HL-60/S4 treated with retinoic acid at 250 ng/mL for 4 days and 3 days (cell line): Measurements from ENCODE around the gene ZNF70.

Experiments used
- in situ Hi-C: fragments of 300-500 bp; cut with MboI; formaldehyde crosslinking; loops from 2 replicates; pipeline ENCODE4 v1.7.0; 2022; ENCODE audit warnings: low sequenced_read_pairs

ZNF70 gene

GRCh38 chr22:23720855-23721254, 30.1 kb downstream of the ZNF70 start:
- in situ Hi-C loops = no loop called here

GRCh38 chr22:23718371-23719165, 32.3 kb downstream of the ZNF70 start:
- in situ Hi-C loops = no loop called here

GRCh38 chr22:23716811-23717801, 33.8 kb downstream of the ZNF70 start:
- in situ Hi-C loops = no loop called here

- in situ Hi-C loops = no loop called here
Measured at GRCh38 chr22:23715806-23716375, 35.0 kb downstream of the ZNF70 start.

- in situ Hi-C loops = no loop called here
Measured at GRCh38 chr22:23714596-23715578, 36.0 kb downstream of the ZNF70 start.

GRCh38 chr22:23713696-23714595, 37.0 kb downstream of the ZNF70 start:
- in situ Hi-C loops = no loop called here

GRCh38 chr22:23712256-23712655, 38.7 kb downstream of the ZNF70 start:
- in situ Hi-C loops = no loop called here

GRCh38 chr22:23709107-23709506, 41.8 kb downstream of the ZNF70 start:
- in situ Hi-C loops = no loop called here

GRCh38 chr22:23708270-23708669, 42.6 kb downstream of the ZNF70 start:
- in situ Hi-C loops = no loop called here

- in situ Hi-C loops = no loop called here
Measured at GRCh38 chr22:23705358-23705757, 45.6 kb downstream of the ZNF70 start.

GRCh38 chr22:23704829-23705228, 46.1 kb downstream of the ZNF70 start:
- in situ Hi-C loops = no loop called here

GRCh38 chr22:23704062-23704461, 46.9 kb downstream of the ZNF70 start:
- in situ Hi-C loops = no loop called here

GRCh38 chr22:23700706-23701105, 50.2 kb downstream of the ZNF70 start:
- in situ Hi-C loops = no loop called here

- in situ Hi-C loops = no loop called here
Measured at GRCh38 chr22:23698673-23699235, 52.2 kb downstream of the ZNF70 start.

- in situ Hi-C loops = no loop called here
Measured at GRCh38 chr22:23698094-23698493, 52.8 kb downstream of the ZNF70 start.

GRCh38 chr22:23697031-23697970, 53.6 kb downstream of the ZNF70 start:
- in situ Hi-C loops = no loop called here

GRCh38 chr22:23696326-23696851, 54.5 kb downstream of the ZNF70 start:
- in situ Hi-C loops = no loop called here
